Mesodermal cell (in vitro differentiated cells): ENCODE data around the gene FASTKD3.

Experiments used
- H3K27ac ChIP-seq: 2 replicates; pipeline ENCODE4 v1.7.0; 2013; ENCODE audit warnings: mild to moderate bottlenecking, low read depth, low read length, moderate library complexity; ENCODE audit not compliant: severe bottlenecking
- H3K36me3 ChIP-seq: 2 replicates; pipeline ENCODE4 v1.7.1; 2013; ENCODE audit warnings: mild to moderate bottlenecking, low read length, moderate library complexity; ENCODE audit not compliant: control insufficient read depth, insufficient read depth
- H3K4me1 ChIP-seq: one replicate; pipeline ENCODE4 v1.7.1; 2013; ENCODE audit warnings: mild to moderate bottlenecking, low read length; ENCODE audit not compliant: insufficient read depth, control insufficient read depth, poor library complexity, severe bottlenecking
- H3K4me3 ChIP-seq: 2 replicates; pipeline ENCODE4 v1.7.0; 2013; ENCODE audit warnings: low read length, control low read depth, mild to moderate bottlenecking; ENCODE audit not compliant: insufficient read depth, poor library complexity, severe bottlenecking; ENCODE audit errors: extremely low read depth
- H3K9me3 ChIP-seq: 2 replicates; pipeline ENCODE4 v1.7.1; 2013; ENCODE audit warnings: mild to moderate bottlenecking, low read length, moderate library complexity; ENCODE audit not compliant: control insufficient read depth
- WGBS, 2 experiments: methylation state at CpG; one replicate each; pipeline ENCODE4 v1.1.5; 2013; ENCODE audit warnings: missing lambda C conversion rate in 2 of 2; ENCODE audit not compliant: insufficient coverage in 2 of 2; 5-methylcytosine and 5-hydroxymethylcytosine counted together

Gene FASTKD3

DNA sequence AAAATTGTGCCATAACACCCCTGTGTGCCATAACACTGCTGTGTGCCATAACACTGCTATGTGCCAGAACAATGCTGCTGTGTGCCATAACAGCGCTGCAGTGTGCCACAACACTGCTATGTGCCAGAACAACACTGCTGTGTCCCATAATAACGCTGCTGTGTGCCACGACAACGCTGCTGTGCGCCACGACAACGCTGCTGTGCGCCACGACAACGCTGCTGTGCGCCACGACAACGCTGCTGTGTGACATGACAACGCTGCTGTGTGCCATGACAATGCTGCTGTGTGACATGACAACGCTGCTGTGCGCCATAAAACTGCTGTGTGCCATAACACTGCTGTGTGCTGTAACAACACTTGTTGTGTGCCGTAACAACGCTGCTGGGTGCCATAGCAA lies 43.8 kb downstream of the FASTKD3 start:
- Histone ChIP-seq H3K36me3 (peaks cover 3% of the 10 kb centered on the region), H3K4me3 (no peak overlapping the region), H3K4me1 (no peaks in the 10 kb centered on the region), H3K27ac (no peak overlapping the region), H3K9me3 (no peaks in the 10 kb centered on the region)
- WGBS, 2 experiments: 91 to 94% methylated on average over 18 of the region's 18 CpGs

DNA sequence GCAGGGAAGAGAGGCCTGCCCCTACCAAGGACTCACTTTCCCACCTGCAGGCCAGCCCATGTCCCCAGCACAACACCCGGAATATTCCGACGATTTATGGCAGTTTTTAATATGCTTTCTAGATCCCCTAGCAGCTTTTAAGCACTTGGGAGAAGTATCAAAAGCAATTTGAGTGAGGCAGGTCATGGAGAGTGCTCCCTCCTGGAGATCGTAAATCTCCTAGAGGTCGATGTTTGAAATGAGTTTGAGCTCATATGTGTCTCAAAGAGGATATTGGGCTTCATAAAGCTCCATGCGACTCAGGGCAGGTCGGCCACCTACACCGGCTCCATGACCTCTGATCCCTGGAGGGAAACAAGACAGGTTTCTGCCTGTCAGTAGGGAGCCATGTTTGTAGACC lies 45.2 kb downstream of the FASTKD3 start:
- H3K4me3 ChIP-seq: no peak overlapping the region
- H3K4me1 ChIP-seq: no peaks in the 10 kb centered on the region
- peaks cover 3% of the 10 kb centered on the region for H3K36me3 ChIP-seq
- WGBS, 2 experiments: 86 to 89% methylated on average over 5 to 7 of the region's 8 CpGs
- no peak overlapping the region for H3K27ac ChIP-seq
- no peaks in the 10 kb centered on the region for H3K9me3 ChIP-seq

DNA sequence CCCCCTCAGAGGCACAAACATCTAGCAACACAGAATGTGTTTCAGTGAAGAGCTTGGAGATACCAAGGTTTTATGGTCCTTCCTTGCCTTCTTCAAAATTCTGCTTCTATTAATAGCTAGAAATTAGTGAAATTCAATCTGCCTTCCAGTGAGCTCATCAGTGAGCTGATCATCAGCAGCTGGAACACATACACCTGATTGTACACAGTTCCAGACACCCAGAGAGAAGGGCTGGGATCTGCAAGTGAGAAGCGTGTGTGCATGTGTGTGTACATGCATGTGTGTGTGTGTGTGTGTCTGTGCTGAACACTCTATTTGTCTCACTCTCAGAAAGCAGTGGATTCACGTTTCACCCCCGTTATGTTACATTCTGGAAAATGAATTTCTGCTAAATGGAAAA lies 46.4 kb downstream of the FASTKD3 start:
- Histone ChIP-seq H3K4me3 (no peak overlapping the region), H3K4me1 (no peaks in the 10 kb centered on the region), H3K9me3 (no peaks in the 10 kb centered on the region), H3K36me3 (peaks cover 3% of the 10 kb centered on the region), H3K27ac (no peak overlapping the region)
- 56 to 100% methylated on average over 1 to 2 of the region's 3 CpGs for WGBS, 2 experiments

DNA sequence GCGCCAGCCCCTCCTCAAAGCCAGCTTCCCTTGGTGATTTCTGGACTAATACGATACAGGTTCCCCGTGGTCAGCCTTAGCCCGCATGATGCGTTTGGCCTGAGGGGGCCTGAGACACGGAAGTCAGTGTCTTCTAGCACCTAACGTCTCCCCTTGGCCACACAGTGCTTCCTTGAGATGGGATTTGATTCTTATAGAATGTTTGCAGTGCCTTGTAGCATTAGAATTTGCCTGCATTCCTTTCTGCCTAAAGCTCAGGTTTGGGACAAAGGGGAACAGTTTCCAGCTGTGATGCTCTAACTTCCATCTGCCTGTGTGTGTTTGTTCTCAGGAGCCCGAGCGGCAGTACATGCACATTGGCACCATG lies 52.3 kb downstream of the FASTKD3 start:
- H3K36me3 ChIP-seq: peaks cover under 1% of the 10 kb centered on the region

DNA sequence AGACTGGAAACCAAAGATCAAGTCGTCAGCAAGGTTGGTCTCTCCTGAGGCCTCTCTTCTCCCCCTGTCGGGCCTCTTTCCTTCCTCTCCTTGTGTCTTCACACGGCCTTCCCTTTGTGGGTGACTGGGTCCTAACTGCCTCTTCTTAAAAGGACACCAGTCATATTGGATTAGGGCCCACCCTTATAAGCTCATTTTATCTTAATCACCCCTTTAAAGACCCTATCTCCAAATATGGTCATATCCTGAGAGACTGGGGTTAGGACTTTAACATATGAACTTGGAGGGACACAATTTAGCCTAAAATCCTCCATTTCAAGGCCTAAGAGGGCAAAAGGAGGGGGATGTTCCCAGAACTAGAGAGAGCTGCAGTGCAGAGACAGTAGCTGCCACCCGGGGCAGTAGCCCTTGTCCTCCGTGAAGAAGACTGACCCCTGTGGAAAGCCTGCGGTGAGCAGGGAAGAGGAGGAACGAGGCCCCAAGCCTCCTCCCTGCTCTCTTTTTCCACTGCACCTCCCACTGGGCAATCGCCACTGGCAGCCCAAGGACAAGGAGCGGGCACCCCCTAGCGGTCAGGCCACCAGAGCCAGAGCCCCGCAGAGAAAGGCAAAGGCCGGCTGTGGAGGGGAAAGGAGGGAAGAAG lies 52.8 kb downstream of the FASTKD3 start:
- no peaks in the 10 kb centered on the region for H3K36me3 ChIP-seq
- no peak overlapping the region for H3K4me3 ChIP-seq
- 23 to 28% methylated on average over 9 to 10 of the region's 12 CpGs for WGBS, 2 experiments
- H3K9me3 ChIP-seq: no peaks in the 10 kb centered on the region
- H3K4me1 ChIP-seq: no peaks in the 10 kb centered on the region
- no peak overlapping the region for H3K27ac ChIP-seq

More for the DNA sequence above, 52.3 kb downstream of the FASTKD3 start:
- Histone ChIP-seq H3K27ac (no peak overlapping the region), H3K9me3 (no peaks in the 10 kb centered on the region), H3K4me3 (no peak overlapping the region), H3K4me1 (no peaks in the 10 kb centered on the region)
- 45 to 79% methylated on average over 2 to 9 of the region's 9 CpGs for WGBS, 2 experiments

DNA sequence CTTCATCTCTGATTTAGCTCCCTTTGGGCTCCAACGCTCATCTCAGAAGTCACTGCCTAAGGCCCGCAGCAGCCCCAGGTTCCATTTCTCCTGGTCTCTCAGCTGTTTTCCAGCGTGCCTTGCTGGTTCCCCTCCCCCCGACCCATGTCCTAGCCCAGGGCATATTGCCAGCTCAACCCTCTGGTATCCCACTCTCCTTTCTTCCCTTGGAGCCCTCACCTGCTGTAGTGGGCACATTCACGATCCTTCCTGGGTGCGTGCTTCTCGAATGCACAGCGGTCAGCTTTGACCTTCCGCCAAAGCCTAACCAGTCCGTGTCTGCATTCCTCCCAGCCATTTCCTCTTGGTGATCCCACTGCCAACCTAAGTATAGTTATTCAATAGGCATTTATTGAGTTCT lies 54.0 kb downstream of the FASTKD3 start:
- no peak overlapping the region for H3K27ac ChIP-seq
- no peaks in the 10 kb centered on the region for H3K4me1 ChIP-seq
- H3K4me3 ChIP-seq: no peak overlapping the region
- H3K36me3 ChIP-seq: no peaks in the 10 kb centered on the region
- WGBS, 2 experiments: 93 to 97% methylated on average over 9 to 10 of the region's 10 CpGs
- H3K9me3 ChIP-seq: no peaks in the 10 kb centered on the region

DNA sequence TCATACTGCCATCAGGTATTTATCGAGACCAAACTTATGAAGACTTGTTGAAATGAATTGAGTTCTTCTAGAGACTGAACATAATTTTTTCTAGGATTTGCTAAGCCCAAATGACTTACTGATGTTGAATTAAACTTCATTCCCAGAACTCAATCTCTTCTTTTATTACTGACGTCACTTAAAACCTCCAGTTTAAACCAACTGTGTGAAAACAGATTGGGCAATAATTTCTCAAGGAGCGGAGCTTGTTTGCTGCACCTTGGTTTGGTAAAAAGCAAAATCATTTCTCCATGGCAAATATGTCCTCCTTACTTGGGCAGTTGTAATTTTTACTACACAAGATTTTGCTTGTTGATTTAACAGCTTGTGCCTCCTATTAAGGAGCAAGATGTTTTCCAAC lies 55.3 kb downstream of the FASTKD3 start:
- Histone ChIP-seq H3K36me3 (no peaks in the 10 kb centered on the region), H3K4me3 (no peak overlapping the region), H3K9me3 (no peaks in the 10 kb centered on the region), H3K4me1 (no peaks in the 10 kb centered on the region), H3K27ac (no peak overlapping the region)
- 86% methylated on average over 2 of the region's 3 CpGs; no CpG with 5 or more reads in 1 of the 2 experiments for WGBS, 2 experiments

DNA sequence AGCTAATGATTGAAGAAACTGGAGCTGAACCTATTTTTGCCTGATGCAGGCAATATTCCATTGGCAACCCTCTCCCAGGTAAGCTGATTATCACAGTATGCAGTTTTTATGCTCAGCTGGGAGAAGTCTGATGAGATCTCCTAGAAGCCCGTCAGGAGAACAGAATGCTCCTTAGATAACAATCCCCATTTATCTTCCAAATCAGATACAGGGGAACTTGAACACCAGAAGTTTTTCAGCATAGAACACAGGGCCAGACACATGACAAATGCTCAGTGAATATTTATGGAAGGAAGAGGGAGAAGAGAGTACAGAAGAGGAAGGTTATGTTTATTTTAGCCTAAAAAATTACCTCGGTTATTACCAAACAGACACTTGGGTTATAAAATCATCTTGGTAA lies 55.8 kb downstream of the FASTKD3 start:
- H3K36me3 ChIP-seq: no peaks in the 10 kb centered on the region
- no CpG with 5 or more reads among the region's 2 CpGs for WGBS, 2 experiments
- no peaks in the 10 kb centered on the region for H3K4me1 ChIP-seq
- no peaks in the 10 kb centered on the region for H3K9me3 ChIP-seq
- H3K4me3 ChIP-seq: no peak overlapping the region
- no peak overlapping the region for H3K27ac ChIP-seq

DNA sequence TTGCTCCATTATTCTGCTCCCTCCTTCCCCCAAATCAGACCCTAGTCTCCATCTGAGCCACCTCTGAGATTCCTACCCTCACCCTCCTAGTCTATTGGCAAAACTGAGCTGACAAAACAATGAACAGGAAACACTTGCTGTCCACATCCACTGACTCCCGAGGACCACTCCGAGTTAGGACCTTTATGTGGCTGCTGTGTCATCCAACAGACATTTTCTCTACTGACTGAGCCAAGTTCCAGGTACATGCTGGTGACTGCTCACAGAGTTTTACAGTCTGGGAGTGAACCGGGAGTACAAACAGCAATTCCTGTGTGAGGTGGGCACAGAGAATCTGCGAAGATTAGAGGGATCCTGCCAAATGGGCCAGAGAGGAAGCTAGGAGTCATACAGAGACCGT lies 57.1 kb downstream of the FASTKD3 start:
- Histone ChIP-seq H3K4me3 (no peak overlapping the region), H3K4me1 (no peaks in the 10 kb centered on the region), H3K27ac (no peak overlapping the region), H3K36me3 (no peaks in the 10 kb centered on the region), H3K9me3 (no peaks in the 10 kb centered on the region)
- 90 to 94% methylated on average over 4 to 5 of the region's 5 CpGs for WGBS, 2 experiments
